Esophagus (tissue), 2 donors: Measurements from ENCODE around the gene ZNF764. TPM values are rescaled to one million over a fixed set of nuclear protein-coding genes. Genes with fewer than 3 reads are reported as not detected.
"Not testable (repeated sequence)": the region's sequence is repeated elsewhere in the genome, so short reads cannot be mapped to it uniquely, and the experiment has no call there.

Source experiments
- H3K27ac ChIP-seq, 2 donors: one replicate each; pipeline ENCODE4 v1.5.1; 2013; ENCODE audit warnings: low read depth in 2 of 2, mild to moderate bottlenecking in 2 of 2, inconsistent platforms in 1 of 2, low read length in 1 of 2, moderate library complexity in 1 of 2
- H3K27me3 ChIP-seq, 2 donors: one replicate each; pipeline ENCODE4 v1.6.1; 2013; ENCODE audit warnings: low read length in 2 of 2, control low read depth in 1 of 2, mild to moderate bottlenecking in 1 of 2; ENCODE audit not compliant: insufficient read depth in 2 of 2, control insufficient read depth in 1 of 2
- H3K36me3 ChIP-seq, 2 donors: one replicate each; pipeline ENCODE4 v1.6.1; 2013; ENCODE audit warnings: low read length in 1 of 2; ENCODE audit not compliant: control insufficient read depth in 2 of 2, insufficient read depth in 2 of 2
- H3K4me1 ChIP-seq, 2 donors: one replicate each; pipeline ENCODE4 v1.6.1; 2013; ENCODE audit warnings: low read length in 1 of 2; ENCODE audit not compliant: control insufficient read depth in 2 of 2, insufficient read depth in 2 of 2
- H3K4me3 ChIP-seq, 2 donors: one replicate each; pipeline ENCODE4 v1.5.1; 2013; ENCODE audit warnings: low read length in 2 of 2, mild to moderate bottlenecking in 2 of 2, low read depth in 1 of 2, moderate library complexity in 1 of 2
- H3K9me3 ChIP-seq, 2 donors: one replicate each; pipeline ENCODE4 v1.6.1; 2013; ENCODE audit warnings: mild to moderate bottlenecking in 2 of 2, low read depth in 1 of 2, low read length in 1 of 2, moderate library complexity in 1 of 2; ENCODE audit not compliant: control insufficient read depth in 2 of 2, insufficient read depth in 1 of 2
- WGBS, 2 donors: extraction: QIAGEN DNeasy Blood & Tissue Kit; methylation state at CpG; one replicate each; pipeline ENCODE4 v1.1.7; 2013; 5-methylcytosine and 5-hydroxymethylcytosine counted together
- polyA plus RNA-seq, 2 donors: library from polyadenylated mRNA; stranded (reverse); fragments of 200-250 nt; gene quantifications; one replicate each; pipeline ENCODE4 v1.2.3, GENCODE V29; 2013
- donor health status: healthy with polysubstance abuse.
- donor health status: Bipolar disorder and iron deficiency.

ZNF764 gene
- polyA plus RNA-seq, 2 donors = 2.7 to 3.1 TPM

DNA sequence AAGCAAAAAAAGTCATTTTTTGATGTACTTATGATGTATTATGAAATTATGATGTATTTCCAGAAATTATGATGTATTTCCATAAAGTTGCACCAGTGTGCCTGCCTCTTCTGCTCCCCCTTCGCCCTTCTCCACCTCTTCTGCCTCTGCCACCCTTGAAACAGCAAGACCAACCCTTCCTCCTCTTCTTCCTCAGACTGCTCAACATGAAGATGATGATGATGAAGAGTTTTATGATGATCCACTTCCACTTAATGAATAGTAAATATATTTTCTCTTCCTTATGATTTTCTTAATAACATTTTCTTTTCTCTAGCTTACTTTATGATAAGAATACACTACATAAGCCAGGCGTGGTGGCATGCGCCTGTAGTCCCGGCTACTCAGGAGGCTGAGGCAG, 34.7 kb upstream of the ZNF764 start:
- 94 to 95% methylated on average over 4 of the region's 4 CpGs for WGBS, 2 donors
- Histone ChIP-seq H3K9me3 (no peaks in the 10 kb centered on the region), H3K4me3 (no peak overlapping the region), H3K4me1 (no peaks in the 10 kb centered on the region), H3K36me3 (no peaks in the 10 kb centered on the region), H3K27ac (no peak overlapping the region), H3K27me3 (no peaks in the 10 kb centered on the region)

DNA sequence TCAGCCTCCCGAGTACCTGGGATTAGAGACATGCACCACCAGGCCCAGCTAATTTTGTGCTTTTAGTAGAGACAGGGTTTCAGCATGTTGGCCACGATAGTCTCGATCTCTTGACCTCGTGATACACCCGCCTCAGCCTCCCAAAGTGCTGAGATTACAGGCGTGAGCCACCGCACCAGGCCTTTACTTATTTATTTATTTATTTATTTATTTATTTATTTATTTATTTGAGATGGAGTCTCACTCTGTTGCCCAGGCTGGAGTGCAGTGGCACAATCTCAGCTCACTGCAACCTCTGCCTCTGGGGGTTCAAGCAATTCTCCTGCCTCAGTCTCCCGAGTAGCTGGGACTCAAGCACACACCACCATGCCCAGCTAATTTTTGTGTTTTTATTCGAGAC, 32.7 kb upstream of the ZNF764 start:
- H3K9me3 ChIP-seq, H3K36me3 ChIP-seq, H3K4me3 ChIP-seq, H3K4me1 ChIP-seq, H3K27ac ChIP-seq, H3K27me3 ChIP-seq: not testable (repeated sequence)
- WGBS, 2 donors = 95 to 97% methylated on average over 9 of the region's 9 CpGs

GRCh38 chr16:30589582-30589981, 31.4 kb upstream of the ZNF764 start:
- H3K27me3 ChIP-seq, H3K36me3 ChIP-seq, H3K4me1 ChIP-seq, H3K4me3 ChIP-seq, H3K9me3 ChIP-seq, H3K27ac ChIP-seq: not testable (repeated sequence)
- WGBS, 2 donors = 95 to 99% methylated on average over 2 of the region's 2 CpGs

GRCh38 chr16:30588651-30589050, 30.5 kb upstream of the ZNF764 start:
- no peaks in the 10 kb centered on the region for H3K9me3 ChIP-seq
- no peak overlapping the region for H3K27ac ChIP-seq
- WGBS, 2 donors = 92 to 97% methylated on average over 2 of the region's 2 CpGs
- no peaks in the 10 kb centered on the region for H3K36me3 ChIP-seq
- H3K4me3 ChIP-seq = no peak overlapping the region
- H3K4me1 ChIP-seq = peaks cover 0 to 4% of the 10 kb centered on the region in 2 donors
- H3K27me3 ChIP-seq = no peaks in the 10 kb centered on the region

DNA sequence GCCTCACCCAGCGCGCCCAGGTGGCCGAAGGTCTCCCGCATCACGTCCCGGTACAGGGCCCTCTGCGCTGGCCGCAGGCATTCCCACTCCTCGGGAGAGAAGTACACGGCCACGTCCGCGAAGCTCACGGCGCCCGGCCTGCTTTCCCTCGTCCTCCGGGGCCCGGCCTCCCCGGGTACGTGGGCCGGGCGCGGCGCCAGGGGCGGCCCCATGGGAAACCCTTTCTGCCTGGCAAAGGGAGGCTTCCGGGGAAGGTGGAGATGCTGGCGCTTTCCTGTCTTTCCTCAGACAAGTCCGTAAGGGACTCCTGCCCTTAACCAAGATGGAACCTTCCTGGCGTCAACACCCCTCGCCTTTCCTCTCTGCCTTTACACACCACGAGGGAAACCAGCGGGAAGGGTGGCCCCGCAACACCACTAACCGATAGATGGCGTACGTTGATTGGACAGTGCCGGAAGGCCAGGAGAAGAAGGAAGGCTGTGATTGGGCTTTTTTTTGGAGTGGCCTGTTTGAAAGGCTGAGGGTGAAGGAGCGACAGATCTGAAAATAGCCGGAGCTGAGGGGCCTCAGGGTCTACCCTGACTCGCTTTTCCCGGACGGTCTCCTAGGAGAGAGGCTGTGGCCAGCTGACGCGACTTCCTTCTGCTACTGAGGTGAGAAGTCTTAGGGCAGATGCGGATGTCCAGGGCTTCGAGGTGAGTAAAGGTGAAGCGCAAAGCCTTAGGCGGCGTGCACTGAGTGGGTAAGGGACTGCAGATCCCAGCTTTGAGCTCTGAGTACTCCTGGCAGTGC, 27.4 kb upstream of the ZNF764 start, which contains the start of gene ZNF785:
TSS of gene ZNF785 (minus strand) at position 298 of the 792 bp plus-strand sequence. CDS start at position 212, 86 bp downstream.
- Histone ChIP-seq H3K36me3 (peaks cover 6 to 15% of the 10 kb centered on the region in 2 donors), H3K4me1 (peaks cover 0 to 4% of the 10 kb centered on the region in 2 donors), H3K9me3 (no peaks in the 10 kb centered on the region), H3K27ac (peak within 1 kb of the TSS; percentile 90), H3K4me3 (peak within 1 kb of the TSS; percentile 72 to 80), H3K27me3 (no peaks in the 10 kb centered on the region)
- WGBS, 2 donors = 1% methylated on average over 50 of the region's 50 CpGs

DNA sequence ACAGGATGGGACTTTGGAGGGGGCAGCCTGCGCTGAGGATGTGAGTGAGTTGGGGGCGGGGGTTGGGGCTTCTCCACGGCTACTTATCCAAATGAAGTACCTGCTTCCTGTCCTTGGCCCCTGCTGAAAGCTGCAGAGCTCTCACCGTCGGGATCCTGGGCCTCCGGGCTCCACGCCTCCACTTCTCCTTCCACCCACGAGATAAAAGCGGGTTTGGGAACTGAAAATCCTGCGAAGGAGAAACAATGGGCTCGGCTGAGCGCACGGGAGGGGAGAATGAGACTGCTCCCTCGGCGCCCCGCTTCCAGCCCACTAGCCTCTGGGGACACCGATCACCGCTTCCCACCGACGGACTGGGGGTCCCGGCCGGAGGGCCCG, 26.8 kb upstream of the ZNF764 start:
- Histone ChIP-seq H3K36me3 (peaks cover 6 to 15% of the 10 kb centered on the region in 2 donors), H3K27ac (peak overlapping the region; percentile 90), H3K9me3 (no peaks in the 10 kb centered on the region), H3K27me3 (no peaks in the 10 kb centered on the region), H3K4me1 (peaks cover 0 to 4% of the 10 kb centered on the region in 2 donors), H3K4me3 (peak overlapping the region; percentile 72 to 80)
- WGBS, 2 donors = 2 to 3% methylated on average over 21 to 23 of the region's 23 CpGs

- WGBS, 2 donors = 96% methylated on average over 48 of the region's 48 CpGs
- H3K36me3 ChIP-seq = peaks cover 11 to 15% of the 10 kb centered on the region in 2 donors
Observed at GRCh38 chr16:30582611-30583340, 24.6 kb upstream of the ZNF764 start.

GRCh38 chr16:30581457-30581856, 23.3 kb upstream of the ZNF764 start:
- 83 to 85% methylated on average over 7 of the region's 7 CpGs for WGBS, 2 donors
- Histone ChIP-seq H3K4me3 (no peak overlapping the region), H3K9me3 (no peaks in the 10 kb centered on the region), H3K4me1 (peaks cover 0 to 4% of the 10 kb centered on the region in 2 donors), H3K27me3 (no peaks in the 10 kb centered on the region), H3K27ac (no peak overlapping the region), H3K36me3 (peaks cover 11 to 15% of the 10 kb centered on the region in 2 donors)

More at GRCh38 chr16:30582611-30583340, 24.6 kb upstream of the ZNF764 start:
- no peak overlapping the region for H3K4me3 ChIP-seq
- no peaks in the 10 kb centered on the region for H3K27me3 ChIP-seq
- no peak overlapping the region for H3K27ac ChIP-seq
- peaks cover 0 to 4% of the 10 kb centered on the region in 2 donors for H3K4me1 ChIP-seq
- H3K9me3 ChIP-seq = no peaks in the 10 kb centered on the region

DNA sequence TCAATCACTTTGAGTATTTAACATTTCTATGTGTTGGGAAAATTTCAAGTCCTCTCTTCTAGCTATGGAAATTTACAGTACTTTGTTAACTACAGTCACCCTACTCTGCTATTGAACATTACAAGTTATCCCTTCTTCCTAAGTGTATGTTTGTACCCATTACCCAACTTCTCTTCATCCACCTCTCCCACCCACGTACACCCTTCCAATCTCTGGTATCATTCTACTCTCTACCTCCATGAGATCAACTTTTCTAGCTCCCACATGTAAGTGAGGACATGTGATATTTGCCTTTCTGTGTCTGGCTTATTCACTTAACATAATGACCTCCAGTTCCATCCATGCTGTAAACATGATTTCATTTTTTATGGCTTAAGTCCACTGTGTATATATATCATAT, 16.5 kb upstream of the ZNF764 start:
- peaks cover 0 to 5% of the 10 kb centered on the region in 2 donors for H3K4me1 ChIP-seq
- peaks cover 4% of the 10 kb centered on the region in 2 donors for H3K36me3 ChIP-seq
- no peak overlapping the region for H3K27ac ChIP-seq
- no peaks in the 10 kb centered on the region for H3K27me3 ChIP-seq
- WGBS, 2 donors = 64 to 80% methylated on average over 1 of the region's 1 CpG
- no peak overlapping the region for H3K4me3 ChIP-seq
- H3K9me3 ChIP-seq = no peaks in the 10 kb centered on the region
